IPS-NIHi7 (cell line): ENCODE data around the gene INO80B.
"Not testable (repeated sequence)": the region's sequence is repeated elsewhere in the genome, so short reads cannot be mapped to it uniquely, and the experiment has no call there.

Experiments used
- DNase-seq: peaks from one replicate; pipeline ENCODE4 v3.0.0; 2012; ENCODE audit warnings: mixed read lengths; ENCODE audit errors: extremely low spot score

Gene INO80B

GRCh38 chr2:74481961-74482800 is 27.3 kb downstream of the INO80B start:
- DNase-seq: peak; percentile 46

GRCh38 chr2:74482801-74483674 is 28.2 kb downstream of the INO80B start, which contains the start of the genes CCDC142 and TTC31:
Gene CCDC142, minus strand, starts transcription at chr2:74482998. Its CDS starts 161 bp downstream, at chr2:74482837.
Gene TTC31, plus strand, starts transcription at chr2:74483081. Its CDS starts 15 bp downstream, at chr2:74483096.
- peak; percentile 91 for DNase-seq

GRCh38 chr2:74483675-74484164 is 28.8 kb downstream of the INO80B start:
- DNase-seq: not testable (repeated sequence)

GRCh38 chr2:74486141-74486540 is 31.3 kb downstream of the INO80B start:
- no peak for DNase-seq

- DNase-seq: no peak
Observed at GRCh38 chr2:74488643-74489481, 34.0 kb downstream of the INO80B start.

- no peak for DNase-seq
Observed at GRCh38 chr2:74489906-74490305, 35.0 kb downstream of the INO80B start.

- DNase-seq: no peak
Observed at GRCh38 chr2:74491648-74492544, 37.0 kb downstream of the INO80B start.

- no peak for DNase-seq
Observed at GRCh38 chr2:74493546-74493945, 38.7 kb downstream of the INO80B start.

- DNase-seq: no peak
Observed at GRCh38 chr2:74495440-74495839, 40.6 kb downstream of the INO80B start.

- no peak for DNase-seq
Observed at GRCh38 chr2:74496997-74497776, 42.3 kb downstream of the INO80B start.

- DNase-seq: peak; percentile 37
Observed at GRCh38 chr2:74497777-74498499, 43.1 kb downstream of the INO80B start.

- peak; percentile 45 for DNase-seq
Observed at GRCh38 chr2:74498500-74499266, 43.8 kb downstream of the INO80B start.

GRCh38 chr2:74499267-74499939 is 44.5 kb downstream of the INO80B start, which contains the start of gene LBX2:
Gene LBX2, minus strand, starts transcription at chr2:74499603. Its CDS starts 66 bp downstream, at chr2:74499537.
- DNase-seq: peak; percentile 29

- no peak for DNase-seq
Observed at GRCh38 chr2:74499940-74500577, 45.2 kb downstream of the INO80B start.

- no peak for DNase-seq
Observed at GRCh38 chr2:74500578-74500946, 45.7 kb downstream of the INO80B start.

- peak; percentile 22 for DNase-seq
Observed at GRCh38 chr2:74501335-74502071, 46.6 kb downstream of the INO80B start.
